ENCODE results near the gene SLIT2.

DNA sequence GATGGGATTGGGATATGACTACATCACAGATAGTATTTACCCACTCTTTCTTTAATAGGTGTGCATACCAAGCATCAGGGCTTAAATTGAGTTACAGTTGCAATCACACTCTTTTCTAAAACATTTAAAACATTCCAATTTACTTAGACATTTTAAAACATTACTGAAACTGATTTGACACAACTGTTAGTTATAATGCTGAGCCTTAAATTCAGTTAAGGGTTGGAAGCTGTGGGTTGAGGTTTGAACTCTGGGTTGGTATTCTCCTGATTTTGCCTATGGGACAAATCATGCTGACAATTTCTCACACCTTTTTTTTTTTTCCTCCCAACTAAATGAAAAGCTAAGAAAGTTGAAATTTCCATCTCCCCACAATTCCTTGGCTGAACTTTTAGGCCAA lies 16.3 kb downstream of the SLIT2 start:
- TF ChIP-seq, protein P1, sequence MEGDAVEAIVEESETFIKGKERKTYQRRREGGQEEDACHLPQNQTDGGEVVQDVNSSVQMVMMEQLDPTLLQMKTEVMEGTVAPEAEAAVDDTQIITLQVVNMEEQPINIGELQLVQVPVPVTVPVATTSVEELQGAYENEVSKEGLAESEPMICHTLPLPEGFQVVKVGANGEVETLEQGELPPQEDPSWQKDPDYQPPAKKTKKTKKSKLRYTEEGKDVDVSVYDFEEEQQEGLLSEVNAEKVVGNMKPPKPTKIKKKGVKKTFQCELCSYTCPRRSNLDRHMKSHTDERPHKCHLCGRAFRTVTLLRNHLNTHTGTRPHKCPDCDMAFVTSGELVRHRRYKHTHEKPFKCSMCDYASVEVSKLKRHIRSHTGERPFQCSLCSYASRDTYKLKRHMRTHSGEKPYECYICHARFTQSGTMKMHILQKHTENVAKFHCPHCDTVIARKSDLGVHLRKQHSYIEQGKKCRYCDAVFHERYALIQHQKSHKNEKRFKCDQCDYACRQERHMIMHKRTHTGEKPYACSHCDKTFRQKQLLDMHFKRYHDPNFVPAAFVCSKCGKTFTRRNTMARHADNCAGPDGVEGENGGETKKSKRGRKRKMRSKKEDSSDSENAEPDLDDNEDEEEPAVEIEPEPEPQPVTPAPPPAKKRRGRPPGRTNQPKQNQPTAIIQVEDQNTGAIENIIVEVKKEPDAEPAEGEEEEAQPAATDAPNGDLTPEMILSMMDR (IDR thresholded peaks at IDR 0.05): no peak
- TF ChIP-seq EZH2 (IDR thresholded peaks at IDR 0.05; ENCODE audit: borderline replicate concordance, insufficient read depth, low read depth, low read length, poor library complexity, severe bottlenecking): no peak

Data from B cell (primary cell).